H9 (cell line): ENCODE data around the gene R3HDM2. TPM values are rescaled to one million over a fixed set of nuclear protein-coding genes. Genes with fewer than 3 reads are reported as not detected.

Source experiments
- DNase-seq: peaks from one replicate; pipeline ENCODE4 v3.0.0-alpha.2; 2017
- H2AFZ ChIP-seq: one replicate; pipeline ENCODE4 v1.6.1; 2013; ENCODE audit warnings: mild to moderate bottlenecking, low read length, control low read depth, moderate library complexity
- H2AK5ac ChIP-seq: 2 replicates; pipeline ENCODE4 v1.6.1; 2013; ENCODE audit warnings: low read length, control low read depth, mixed read lengths; ENCODE audit not compliant: insufficient read length
- H2BK120ac ChIP-seq: one replicate; pipeline ENCODE4 v1.6.1; 2013; ENCODE audit warnings: low read depth, mild to moderate bottlenecking, low read length, control low read depth, inconsistent platforms; ENCODE audit not compliant: poor library complexity, severe bottlenecking
- H2BK12ac ChIP-seq: 2 replicates; pipeline ENCODE4 v1.6.1; 2013; ENCODE audit warnings: low read length, control low read depth, mixed read lengths, low read depth; ENCODE audit not compliant: insufficient read length
- H2BK15ac ChIP-seq: 2 replicates; pipeline ENCODE4 v1.6.1; 2013; ENCODE audit warnings: low read depth, low read length, control low read depth
- H2BK20ac ChIP-seq: one replicate; pipeline ENCODE4 v1.6.1; 2013; ENCODE audit warnings: low read depth, mild to moderate bottlenecking, low read length, control low read depth, inconsistent platforms; ENCODE audit not compliant: poor library complexity, severe bottlenecking
- H2BK5ac ChIP-seq: 2 replicates; pipeline ENCODE4 v1.6.1; 2013; ENCODE audit warnings: low read length, control low read depth, mixed read lengths; ENCODE audit not compliant: insufficient read length
- H3K14ac ChIP-seq: 2 replicates; pipeline ENCODE4 v1.6.1; 2013; ENCODE audit warnings: low read length, control low read depth; ENCODE audit not compliant: insufficient read depth
- H3K18ac ChIP-seq: 2 replicates; pipeline ENCODE4 v1.6.1; 2013; ENCODE audit warnings: low read depth, mild to moderate bottlenecking, mixed read lengths, low read length, control low read depth; ENCODE audit not compliant: insufficient read length
- H3K23ac ChIP-seq: 2 replicates; pipeline ENCODE4 v1.6.1; 2013; ENCODE audit warnings: low read length, control low read depth, mixed read lengths, low read depth; ENCODE audit not compliant: insufficient read length
- H3K23me2 ChIP-seq: 2 replicates; pipeline ENCODE4 v1.6.1; 2013; ENCODE audit warnings: low read depth, mild to moderate bottlenecking, mixed read lengths, low read length, control low read depth; ENCODE audit not compliant: insufficient read length, poor library complexity, severe bottlenecking
- H3K27ac ChIP-seq: 2 replicates; pipeline ENCODE4 v1.5.1; 2013; ENCODE audit warnings: low read length, control low read depth, mixed read lengths, low read depth; ENCODE audit not compliant: insufficient read length
- H3K27me3 ChIP-seq: 2 replicates; pipeline ENCODE4 v1.6.1; 2013; ENCODE audit warnings: low read length, control low read depth, inconsistent platforms; ENCODE audit not compliant: insufficient read depth
- H3K4ac ChIP-seq: 2 replicates; pipeline ENCODE4 v1.6.1; 2013; ENCODE audit warnings: low read depth, mild to moderate bottlenecking, control low read depth, inconsistent platforms, low read length, moderate library complexity
- H3K4me1 ChIP-seq: 2 replicates; pipeline ENCODE4 v1.6.1; 2013; ENCODE audit warnings: low read length, control low read depth, inconsistent platforms; ENCODE audit not compliant: insufficient read depth
- H3K4me2 ChIP-seq: 2 replicates; pipeline ENCODE4 v1.6.1; 2013; ENCODE audit warnings: low read length, control low read depth, mixed read lengths; ENCODE audit not compliant: insufficient read length, insufficient read depth
- H3K56ac ChIP-seq: 2 replicates; pipeline ENCODE4 v1.6.1; 2013; ENCODE audit warnings: low read depth, mild to moderate bottlenecking, mixed read lengths, low read length, control low read depth; ENCODE audit not compliant: insufficient read length
- H3K79me1 ChIP-seq: 2 replicates; pipeline ENCODE4 v1.6.1; 2013; ENCODE audit warnings: low read depth, mild to moderate bottlenecking, moderate library complexity, low read length, control low read depth, inconsistent platforms; ENCODE audit not compliant: insufficient read depth, poor library complexity, severe bottlenecking
- H3K79me2 ChIP-seq: 2 replicates; pipeline ENCODE4 v1.6.1; 2013; ENCODE audit warnings: low read length, control low read depth, inconsistent platforms; ENCODE audit not compliant: insufficient read depth
- H3K9ac ChIP-seq: 2 replicates; pipeline ENCODE4 v1.6.1; 2013; ENCODE audit warnings: low read length, control low read depth, mixed read lengths; ENCODE audit not compliant: insufficient read length; ENCODE audit errors: extremely low read depth
- H3K9me3 ChIP-seq: one replicate; pipeline ENCODE4 v1.6.1; 2013; ENCODE audit warnings: low read depth, low read length, inconsistent platforms; ENCODE audit not compliant: control insufficient read depth
- H3T11ph ChIP-seq: one replicate; pipeline ENCODE4 v1.6.1; 2013; ENCODE audit warnings: mild to moderate bottlenecking, low read length, control low read depth, inconsistent platforms
- H4K20me1 ChIP-seq: one replicate; pipeline ENCODE4 v1.6.1; 2013; ENCODE audit not compliant: control insufficient read depth, insufficient read length, insufficient read depth
- H4K5ac ChIP-seq: 2 replicates; pipeline ENCODE4 v1.6.1; 2013; ENCODE audit warnings: low read depth, mild to moderate bottlenecking, mixed read lengths, low read length, control low read depth; ENCODE audit not compliant: insufficient read length
- H4K8ac ChIP-seq: replicated peaks from 2 replicates; pipeline ENCODE4 v1.6.1; 2013; ENCODE audit warnings: low read length, control low read depth, mixed read lengths, low read depth; ENCODE audit not compliant: insufficient read length
- H4K91ac ChIP-seq: 2 replicates; pipeline ENCODE4 v1.6.1; 2013; ENCODE audit warnings: low read depth, mild to moderate bottlenecking, moderate library complexity, mixed read lengths, low read length, control low read depth; ENCODE audit not compliant: insufficient read length
- H3K27ac Mint-ChIP-seq, 3 experiments: 2 replicates in 2 of 3; 3 replicates in 1 of 3; pipeline ENCODE4 v1.8.0; 2020 to 2021; ENCODE audit warnings: mixed read lengths in 3 of 3, mild to moderate bottlenecking in 1 of 3, moderate library complexity in 1 of 3
- H3K27me3 Mint-ChIP-seq: 2 replicates; pipeline ENCODE4 v1.8.0; 2021; ENCODE audit warnings: low read depth, mild to moderate bottlenecking, moderate library complexity, mixed read lengths
- H3K36me3 Mint-ChIP-seq, 3 experiments: 2 replicates in 2 of 3; 3 replicates in 1 of 3; pipeline ENCODE4 v1.8.0; 2020 to 2021; ENCODE audit warnings: low read depth in 3 of 3, mixed read lengths in 3 of 3; ENCODE audit not compliant: insufficient read depth in 1 of 3
- H3K4me1 Mint-ChIP-seq, 2 experiments: 2 replicates each; pipeline ENCODE4 v1.8.0; 2020; ENCODE audit warnings: mixed read lengths in 2 of 2
- H3K4me3 Mint-ChIP-seq, 2 experiments: 2 replicates in 1 of 2; 3 replicates in 1 of 2; pipeline ENCODE4 v1.8.0; 2020 to 2021; ENCODE audit warnings: mild to moderate bottlenecking in 2 of 2, mixed read lengths in 2 of 2, moderate library complexity in 1 of 2
- H3K9me3 Mint-ChIP-seq, 2 experiments: 2 replicates in 1 of 2; 3 replicates in 1 of 2; pipeline ENCODE4 v1.8.0; 2020; ENCODE audit warnings: mild to moderate bottlenecking in 2 of 2, mixed read lengths in 2 of 2, moderate library complexity in 1 of 2
- WGBS: extraction: QIAGEN DNeasy Blood & Tissue Kit; methylation state at CpG from one replicate; pipeline ENCODE4 v1.1.7; 2013; ENCODE audit warnings: missing lambda C conversion rate, low lambda C conversion rate, mixed read lengths; ENCODE audit not compliant: insufficient read length; ENCODE audit errors: extremely low coverage; 5-methylcytosine and 5-hydroxymethylcytosine counted together
- total RNA-seq: library from RNA; stranded (reverse); gene quantifications from 2 replicates; pipeline ENCODE4 v1.2.1, GENCODE V29; 2021
- TF ChIP-seq, protein P1 (sequence below): fragments of 200-600 bp; sonication (generic); conservative IDR thresholded peaks from 3 replicates; pipeline ENCODE4 v1.8.0; 2021; ENCODE audit warnings: antibody characterized with exemption, mild to moderate bottlenecking

Gene R3HDM2
- total RNA-seq, 1 experiment from 2014 or later = 43.9 TPM

DNA sequence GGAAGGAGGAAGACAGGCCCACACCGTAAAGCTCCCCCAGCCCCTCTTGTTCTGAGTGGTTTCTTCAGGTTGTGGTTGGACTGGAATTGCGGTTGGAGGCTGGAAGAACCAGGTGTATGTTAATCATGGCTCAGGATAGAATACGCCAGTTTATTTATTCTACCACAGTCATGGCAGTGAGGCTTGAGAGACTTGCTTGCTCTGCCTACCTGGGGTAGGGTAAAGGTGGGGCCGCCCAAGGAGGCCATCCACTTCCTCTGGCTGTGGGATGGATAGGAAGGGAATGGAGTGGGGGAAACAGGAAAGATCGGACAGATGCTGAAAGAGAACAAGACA is 193.3 kb downstream of the R3HDM2 start:
- H3K4me2 ChIP-seq = peak overlapping the region; percentile 82

More for the DNA sequence above, 193.3 kb downstream of the R3HDM2 start:
- no peaks in the 10 kb centered on the region for H3K4me1 ChIP-seq
- H3K4ac ChIP-seq = no peak overlapping the region
- H3K79me2 ChIP-seq = no peaks in the 10 kb centered on the region
- no peak overlapping the region for H3K14ac ChIP-seq
- H4K8ac ChIP-seq = no peak overlapping the region
- H2AK5ac ChIP-seq = no peak overlapping the region
- H3T11ph ChIP-seq = no peak overlapping the region
- no peaks in the 10 kb centered on the region for H3K9me3 ChIP-seq
- no peak overlapping the region for H2BK120ac ChIP-seq
- Mint-ChIP-seq H3K4me3 (peak overlapping the region; percentile 72 to 87), H3K36me3 (peaks cover 21 to 24% (median 22%) of the 10 kb centered on the region in 3 experiments), H3K27ac (no peak overlapping the region), H3K9me3 (no peaks in the 10 kb centered on the region), H3K4me1 (peaks cover 54 to 69% of the 10 kb centered on the region in 2 experiments), H3K27me3 (peaks cover 81% of the 10 kb centered on the region)
- H2AFZ ChIP-seq = no peak overlapping the region
- H3K18ac ChIP-seq = no peak overlapping the region
- H3K23me2 ChIP-seq = peaks cover 26% of the 10 kb centered on the region
- H3K23ac ChIP-seq = no peak overlapping the region
- no peak overlapping the region for H2BK20ac ChIP-seq
- H2BK15ac ChIP-seq = no peak overlapping the region
- peaks cover 4% of the 10 kb centered on the region for H4K20me1 ChIP-seq
- no peak overlapping the region for H2BK12ac ChIP-seq
- no peaks in the 10 kb centered on the region for H3K79me1 ChIP-seq
- no CpG with 5 or more reads among the region's 5 CpGs for WGBS
- H3K27ac ChIP-seq = no peak overlapping the region
- H3K9ac ChIP-seq = no peak overlapping the region
- TF ChIP-seq, protein P1, sequence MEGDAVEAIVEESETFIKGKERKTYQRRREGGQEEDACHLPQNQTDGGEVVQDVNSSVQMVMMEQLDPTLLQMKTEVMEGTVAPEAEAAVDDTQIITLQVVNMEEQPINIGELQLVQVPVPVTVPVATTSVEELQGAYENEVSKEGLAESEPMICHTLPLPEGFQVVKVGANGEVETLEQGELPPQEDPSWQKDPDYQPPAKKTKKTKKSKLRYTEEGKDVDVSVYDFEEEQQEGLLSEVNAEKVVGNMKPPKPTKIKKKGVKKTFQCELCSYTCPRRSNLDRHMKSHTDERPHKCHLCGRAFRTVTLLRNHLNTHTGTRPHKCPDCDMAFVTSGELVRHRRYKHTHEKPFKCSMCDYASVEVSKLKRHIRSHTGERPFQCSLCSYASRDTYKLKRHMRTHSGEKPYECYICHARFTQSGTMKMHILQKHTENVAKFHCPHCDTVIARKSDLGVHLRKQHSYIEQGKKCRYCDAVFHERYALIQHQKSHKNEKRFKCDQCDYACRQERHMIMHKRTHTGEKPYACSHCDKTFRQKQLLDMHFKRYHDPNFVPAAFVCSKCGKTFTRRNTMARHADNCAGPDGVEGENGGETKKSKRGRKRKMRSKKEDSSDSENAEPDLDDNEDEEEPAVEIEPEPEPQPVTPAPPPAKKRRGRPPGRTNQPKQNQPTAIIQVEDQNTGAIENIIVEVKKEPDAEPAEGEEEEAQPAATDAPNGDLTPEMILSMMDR = no peak
- peaks cover 56% of the 10 kb centered on the region for H3K27me3 ChIP-seq
- H4K91ac ChIP-seq = no peak overlapping the region
- DNase-seq = no peak
- no peak overlapping the region for H2BK5ac ChIP-seq
- H4K5ac ChIP-seq = no peak overlapping the region
- no peak overlapping the region for H3K56ac ChIP-seq
